IMR-90 (cell line): Measurements from ENCODE around the gene MGST2. TPM values are rescaled to one million over a fixed set of nuclear protein-coding genes. Genes with fewer than 3 reads are reported as not detected.

Experiments
- ATAC-seq: fragments of 200-7000 bp; cut with Tn5 transposase; 2 replicates; pipeline ENCODE4 v1.9.1; 2020; ENCODE audit warnings: low read depth, mild to moderate bottlenecking, moderate library complexity
- BruUV-seq: library from RNA; stranded (reverse); fragments of 400-500 nt; replicated peaks from 2 replicates; lab custom pipeline; 2021; lab: Mats Ljungman, UMichigan
- CTCF ChIA-PET: fragments of 300-600 bp; formaldehyde crosslinking; extraction: SDS; loops from one replicate; lab custom pipeline; 2021; ENCODE audit warnings: antibody characterized with exemption; lab: Yijun Ruan, JAX
- POLR2A ChIA-PET: fragments of 300-600 bp; sonication (Branson Sonifier 250); formaldehyde crosslinking; loops from one replicate; lab custom pipeline; 2022; ENCODE audit warnings: antibody characterized with exemption; ENCODE audit not compliant: unreplicated experiment; lab: Charles Lee
- DNase-seq: peaks from one replicate; pipeline ENCODE4 v3.0.0; 2013
- H2AFZ ChIP-seq: replicated peaks from 2 replicates; pipeline ENCODE3; 2013; ENCODE audit warnings: low read length, mild to moderate bottlenecking; ENCODE audit not compliant: poor library complexity
- H2AK5ac ChIP-seq: 2 replicates; pipeline ENCODE4 v1.6.1; 2013; ENCODE audit warnings: low read depth, low read length, inconsistent platforms
- H2AK9ac ChIP-seq: replicated peaks from 2 replicates; pipeline ENCODE3; 2013; ENCODE audit warnings: mild to moderate bottlenecking, low read depth, low read length, moderate library complexity; ENCODE audit not compliant: poor library complexity
- H2BK120ac ChIP-seq: 2 replicates; pipeline ENCODE4 v1.6.1; 2013; ENCODE audit warnings: low read depth, low read length, inconsistent platforms
- H2BK15ac ChIP-seq: 3 replicates; pipeline ENCODE4 v1.6.1; 2013; ENCODE audit warnings: low read depth, low read length, inconsistent platforms
- H2BK20ac ChIP-seq: 2 replicates; pipeline ENCODE4 v1.6.1; 2013; ENCODE audit warnings: low read depth, mild to moderate bottlenecking, inconsistent platforms, low read length, moderate library complexity
- H2BK5ac ChIP-seq: 2 replicates; pipeline ENCODE4 v1.6.1; 2013; ENCODE audit warnings: mild to moderate bottlenecking, low read depth, low read length, inconsistent platforms; ENCODE audit not compliant: poor library complexity, severe bottlenecking
- H3K14ac ChIP-seq: replicated peaks from 2 replicates; pipeline ENCODE4 v1.6.1; 2013; ENCODE audit warnings: low read depth, low read length, inconsistent platforms
- H3K18ac ChIP-seq: 2 replicates; pipeline ENCODE4 v1.6.1; 2013; ENCODE audit warnings: low read depth, low read length, control low read depth
- H3K23ac ChIP-seq: 2 replicates; pipeline ENCODE4 v1.6.1; 2013; ENCODE audit warnings: low read depth, low read length, inconsistent platforms
- H3K27ac ChIP-seq: 2 replicates; pipeline ENCODE4 v1.5.1; 2013; ENCODE audit warnings: mild to moderate bottlenecking, control low read depth, low read length; ENCODE audit not compliant: insufficient read depth
- H3K27me3 ChIP-seq: 2 replicates; pipeline ENCODE4 v1.6.1; 2013; ENCODE audit warnings: low read length; ENCODE audit not compliant: control insufficient read depth, insufficient read depth
- H3K36me3 ChIP-seq: 2 replicates; pipeline ENCODE4 v1.6.1; 2013; ENCODE audit warnings: low read length, mixed read lengths; ENCODE audit not compliant: control insufficient read depth, insufficient read depth
- H3K4ac ChIP-seq: 2 replicates; pipeline ENCODE4 v1.6.1; 2013; ENCODE audit warnings: low read depth, low read length, inconsistent platforms
- H3K4me1 ChIP-seq: 2 replicates; pipeline ENCODE4 v1.6.1; 2013; ENCODE audit warnings: low read length, mixed read lengths; ENCODE audit not compliant: control insufficient read depth, insufficient read depth
- H3K4me2 ChIP-seq: 2 replicates; pipeline ENCODE4 v1.6.1; 2013; ENCODE audit warnings: low read depth, mild to moderate bottlenecking, control low read depth, low read length, moderate library complexity
- H3K4me3 ChIP-seq: 2 replicates; pipeline ENCODE4 v1.5.1; 2013; ENCODE audit warnings: low read depth, mild to moderate bottlenecking, control low read depth, low read length, moderate library complexity; ENCODE audit not compliant: insufficient read depth
- H3K56ac ChIP-seq: 2 replicates; pipeline ENCODE4 v1.6.1; 2013; ENCODE audit warnings: low read length, inconsistent platforms; ENCODE audit not compliant: insufficient read depth; ENCODE audit errors: extremely low read depth
- H3K79me1 ChIP-seq, 2 experiments: 2 replicates each; pipeline ENCODE4 v1.6.1; 2013; ENCODE audit warnings: low read length in 2 of 2, inconsistent platforms in 1 of 2, low read depth in 1 of 2
- H3K9ac ChIP-seq: 2 replicates; pipeline ENCODE4 v1.6.1; 2013; ENCODE audit warnings: low read depth, low read length, control low read depth
- H3K9me1 ChIP-seq: 2 replicates; pipeline ENCODE4 v1.6.1; 2013; ENCODE audit warnings: low read length, inconsistent platforms; ENCODE audit not compliant: insufficient read depth
- H3K9me3 ChIP-seq: 2 replicates; pipeline ENCODE4 v1.6.1; 2013; ENCODE audit warnings: low read length; ENCODE audit not compliant: control insufficient read depth, insufficient read depth
- H4K20me1 ChIP-seq: 2 replicates; pipeline ENCODE4 v1.6.1; 2013; ENCODE audit warnings: low read length, inconsistent platforms; ENCODE audit not compliant: insufficient read depth
- H4K5ac ChIP-seq: 2 replicates; pipeline ENCODE4 v1.6.1; 2013; ENCODE audit warnings: mild to moderate bottlenecking, low read depth, low read length, control low read depth
- H4K8ac ChIP-seq, 2 experiments: 2 replicates each; pipeline ENCODE4 v1.6.1; 2013; ENCODE audit warnings: low read depth in 2 of 2, low read length in 2 of 2, control low read depth in 1 of 2, inconsistent platforms in 1 of 2
- H4K91ac ChIP-seq: 2 replicates; pipeline ENCODE4 v1.6.1; 2013; ENCODE audit warnings: low read depth, low read length, inconsistent platforms; ENCODE audit not compliant: insufficient read depth
- ELK1 ChIP-seq: fragments of 150-350 bp; IDR thresholded peaks from 2 replicates; pipeline ENCODE4 v1.6.1; 2016; ENCODE audit warnings: low read depth, mild to moderate bottlenecking, low read length, moderate library complexity, borderline replicate concordance
- MAFK ChIP-seq: IDR thresholded peaks from 2 replicates; pipeline ENCODE4 v1.6.1; 2012; ENCODE audit warnings: low read depth, low read length, improper control_type of control experiment
- NFE2L2 ChIP-seq: fragments of 150-350 bp; IDR thresholded peaks from 2 replicates; pipeline ENCODE4 v1.6.1; 2016; ENCODE audit warnings: low read depth, mild to moderate bottlenecking, low read length
- POLR2A ChIP-seq: IDR thresholded peaks from 2 replicates; pipeline ENCODE4 v1.6.1; 2012; ENCODE audit warnings: mild to moderate bottlenecking, low read depth, low read length
- RCOR1 ChIP-seq: IDR thresholded peaks from 2 replicates; pipeline ENCODE4 v1.6.1; 2012; ENCODE audit warnings: mild to moderate bottlenecking, low read length, improper control_type of control experiment; ENCODE audit not compliant: insufficient replicate concordance
- RFX5 ChIP-seq: IDR thresholded peaks from 2 replicates; pipeline ENCODE4 v1.8.0; 2012; ENCODE audit warnings: low read depth, mild to moderate bottlenecking, low read length, moderate library complexity
- SMC3 ChIP-seq: fragments of 150-350 bp; IDR thresholded peaks from 2 replicates; pipeline ENCODE4 v1.6.1; 2016; ENCODE audit warnings: low read depth, mild to moderate bottlenecking, antibody characterized with exemption, low read length, moderate library complexity
- WGBS, 2 experiments: methylation state at CpG; one replicate each; pipeline versions ENCODE4 v1.1.5 to v1.1.7; 2013; ENCODE audit warnings: missing lambda C conversion rate in 2 of 2; ENCODE audit not compliant: insufficient read length in 1 of 2; ENCODE audit errors: extremely low coverage in 2 of 2; 5-methylcytosine and 5-hydroxymethylcytosine counted together
- dilution Hi-C: fragments of 300-500 bp; cut with HindIII; formaldehyde crosslinking; loops from one replicate; pipeline ENCODE4 v1.14.3; 2018; ENCODE audit warnings: low sequenced_read_pairs; ENCODE audit not compliant: unreplicated experiment
- in situ Hi-C: fragments of 300-500 bp; cut with MboI; formaldehyde crosslinking; loops from 3 replicates; pipeline ENCODE4 v1.14.3; 2019; ENCODE audit warnings: low sequenced_read_pairs, inconsistent platforms, mixed read lengths
- intact Hi-C: fragments of 100-400 bp; cut with micrococcal nuclease; formaldehyde crosslinking; loops from 2 replicates; pipeline ENCODE4 v1.10.0; 2022
- polyA plus RNA-seq, 3 experiments: library from polyadenylated mRNA; depleted of rRNA; stranded (reverse); fragments of >200 nt; gene quantifications; 2 replicates each; pipeline ENCODE4 v1.2.3, GENCODE V29; 2012; ENCODE audit warnings: low replicate concordance in 1 of 3
- total RNA-seq: library from RNA; depleted of rRNA; stranded (reverse); fragments of >200 nt; gene quantifications from 2 replicates; pipeline ENCODE4 v1.2.3, GENCODE V29; 2012
- TF ChIP-seq, protein P1 (sequence below): conservative IDR thresholded peaks from 2 replicates; pipeline ENCODE4 v1.5.1; 2012; ENCODE audit warnings: mild to moderate bottlenecking, low read depth, low read length, improper control_type of control experiment

MGST2 gene
- total and polyA plus RNA-seq, 2 of the 4 experiments (the other 2 are of a cell fraction), result 4.8 to 10.5 TPM

DNA sequence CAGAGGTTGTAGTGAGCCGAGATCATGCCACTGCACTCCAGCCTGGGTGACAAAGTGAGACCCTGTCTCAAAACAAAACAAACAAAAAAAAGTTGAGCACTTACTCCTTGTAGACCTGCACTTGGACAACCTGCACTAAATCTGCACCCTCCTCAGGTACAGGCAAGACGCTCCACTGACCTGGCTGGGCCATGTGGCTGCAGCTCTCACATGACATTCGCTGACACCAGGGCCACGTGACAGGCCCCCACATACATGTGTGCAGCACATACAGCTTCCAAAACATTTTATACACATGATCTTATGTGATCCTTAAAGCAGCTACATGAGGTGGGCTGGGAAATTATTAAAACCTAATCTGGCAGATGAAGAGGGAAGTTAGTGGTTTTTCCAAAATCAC, 62.5 kb downstream of the MGST2 start:
- H2BK15ac ChIP-seq, result no peak overlapping the region
- H3K79me1 ChIP-seq, result no peaks in the 10 kb centered on the region
- DNase-seq, result no peak
- ChIA-PET POLR2A (no interaction called here), CTCF (no interaction called here)
- no peaks in the 10 kb centered on the region for H3K9me3 ChIP-seq
- no peak for ATAC-seq
- dilution Hi-C loops (no loop called here), in situ Hi-C loops (no loop called here), intact Hi-C loops (no loop called here)
- H3K23ac ChIP-seq, result no peak overlapping the region
- no peak overlapping the region for H2AK9ac ChIP-seq
- H4K5ac ChIP-seq, result no peak overlapping the region
- no peak overlapping the region for H3K4ac ChIP-seq
- no peak overlapping the region for H2AK5ac ChIP-seq
- H2BK120ac ChIP-seq, result no peak overlapping the region
- no peak overlapping the region for H4K8ac ChIP-seq
- no peaks in the 10 kb centered on the region for H3K27me3 ChIP-seq
- H3K56ac ChIP-seq, result no peak overlapping the region
- no peak overlapping the region for H3K4me2 ChIP-seq
- no peak overlapping the region for H4K91ac ChIP-seq
- no peak overlapping the region for H2BK5ac ChIP-seq
- TF ChIP-seq SMC3, result no peak
- no peak for TF ChIP-seq MAFK
- no peak for TF ChIP-seq NFE2L2
- TF ChIP-seq, protein P1, sequence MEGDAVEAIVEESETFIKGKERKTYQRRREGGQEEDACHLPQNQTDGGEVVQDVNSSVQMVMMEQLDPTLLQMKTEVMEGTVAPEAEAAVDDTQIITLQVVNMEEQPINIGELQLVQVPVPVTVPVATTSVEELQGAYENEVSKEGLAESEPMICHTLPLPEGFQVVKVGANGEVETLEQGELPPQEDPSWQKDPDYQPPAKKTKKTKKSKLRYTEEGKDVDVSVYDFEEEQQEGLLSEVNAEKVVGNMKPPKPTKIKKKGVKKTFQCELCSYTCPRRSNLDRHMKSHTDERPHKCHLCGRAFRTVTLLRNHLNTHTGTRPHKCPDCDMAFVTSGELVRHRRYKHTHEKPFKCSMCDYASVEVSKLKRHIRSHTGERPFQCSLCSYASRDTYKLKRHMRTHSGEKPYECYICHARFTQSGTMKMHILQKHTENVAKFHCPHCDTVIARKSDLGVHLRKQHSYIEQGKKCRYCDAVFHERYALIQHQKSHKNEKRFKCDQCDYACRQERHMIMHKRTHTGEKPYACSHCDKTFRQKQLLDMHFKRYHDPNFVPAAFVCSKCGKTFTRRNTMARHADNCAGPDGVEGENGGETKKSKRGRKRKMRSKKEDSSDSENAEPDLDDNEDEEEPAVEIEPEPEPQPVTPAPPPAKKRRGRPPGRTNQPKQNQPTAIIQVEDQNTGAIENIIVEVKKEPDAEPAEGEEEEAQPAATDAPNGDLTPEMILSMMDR, result no peak
- TF ChIP-seq RCOR1, result no peak
- TF ChIP-seq RFX5, result no peak
- TF ChIP-seq ELK1, result no peak
- no peak for TF ChIP-seq POLR2A
- H3K18ac ChIP-seq, result no peak overlapping the region
- WGBS, 2 experiments, result 100% methylated on average over 1 of the region's 4 CpGs; no CpG with 5 or more reads in 1 of the 2 experiments
- H2BK20ac ChIP-seq, result no peak overlapping the region
- BruUV-seq, result no TSS peak
- H3K27ac ChIP-seq, result no peak overlapping the region
- H3K4me3 ChIP-seq, result no peak overlapping the region
- no peaks in the 10 kb centered on the region for H3K9me1 ChIP-seq
- no peaks in the 10 kb centered on the region for H4K20me1 ChIP-seq
- no peak overlapping the region for H2AFZ ChIP-seq
- no peaks in the 10 kb centered on the region; the same call in 1 of the 2 replicates for H3K36me3 ChIP-seq
- H3K14ac ChIP-seq, result no peak overlapping the region
- H3K9ac ChIP-seq, result no peak overlapping the region
- no peaks in the 10 kb centered on the region; the same call in 1 of the 2 replicates for H3K4me1 ChIP-seq
